DOHH2 (cell line): Measurements from ENCODE around the gene FLT3LG.

Source experiments
- EZH2phosphoT487 ChIP-seq: fragments of 200-600 bp; sonication (generic); IDR thresholded peaks from 2 replicates; pipeline ENCODE4 v1.6.1; 2017; ENCODE audit warnings: borderline replicate concordance, mild to moderate bottlenecking, antibody characterized with exemption, low read length, moderate library complexity, mixed read lengths
- TF ChIP-seq, protein P1 (sequence below): fragments of 200-600 bp; sonication (generic); IDR thresholded peaks from one replicate; pipeline ENCODE4 v1.5.1; 2014; ENCODE audit warnings: antibody characterized with exemption, mild to moderate bottlenecking, low read depth, low read length; ENCODE audit not compliant: poor library complexity, severe bottlenecking

DNA sequence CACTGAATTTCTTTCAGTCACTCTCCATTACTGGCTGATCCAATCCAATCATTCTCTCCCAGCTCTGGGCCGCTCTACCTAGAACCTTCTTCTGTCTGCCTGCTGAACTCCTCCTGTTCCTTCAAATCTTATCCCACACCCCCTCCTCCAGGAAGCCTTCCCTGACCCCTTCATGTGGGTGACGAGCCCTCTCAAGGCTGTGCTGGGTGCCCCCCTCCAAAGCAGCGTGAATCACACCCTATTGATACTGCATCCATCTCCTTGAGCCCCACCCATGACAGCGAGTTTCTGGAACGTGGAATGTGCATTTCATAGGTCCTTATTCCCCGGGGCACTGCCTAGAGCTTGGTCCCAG lies 25.6 kb upstream of the FLT3LG start:
- TF ChIP-seq, protein P1, sequence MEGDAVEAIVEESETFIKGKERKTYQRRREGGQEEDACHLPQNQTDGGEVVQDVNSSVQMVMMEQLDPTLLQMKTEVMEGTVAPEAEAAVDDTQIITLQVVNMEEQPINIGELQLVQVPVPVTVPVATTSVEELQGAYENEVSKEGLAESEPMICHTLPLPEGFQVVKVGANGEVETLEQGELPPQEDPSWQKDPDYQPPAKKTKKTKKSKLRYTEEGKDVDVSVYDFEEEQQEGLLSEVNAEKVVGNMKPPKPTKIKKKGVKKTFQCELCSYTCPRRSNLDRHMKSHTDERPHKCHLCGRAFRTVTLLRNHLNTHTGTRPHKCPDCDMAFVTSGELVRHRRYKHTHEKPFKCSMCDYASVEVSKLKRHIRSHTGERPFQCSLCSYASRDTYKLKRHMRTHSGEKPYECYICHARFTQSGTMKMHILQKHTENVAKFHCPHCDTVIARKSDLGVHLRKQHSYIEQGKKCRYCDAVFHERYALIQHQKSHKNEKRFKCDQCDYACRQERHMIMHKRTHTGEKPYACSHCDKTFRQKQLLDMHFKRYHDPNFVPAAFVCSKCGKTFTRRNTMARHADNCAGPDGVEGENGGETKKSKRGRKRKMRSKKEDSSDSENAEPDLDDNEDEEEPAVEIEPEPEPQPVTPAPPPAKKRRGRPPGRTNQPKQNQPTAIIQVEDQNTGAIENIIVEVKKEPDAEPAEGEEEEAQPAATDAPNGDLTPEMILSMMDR = no peak
- TF ChIP-seq EZH2phosphoT487 = no peak
